ENCODE data around the gene NUDT5. TPM values are rescaled to one million over a fixed set of nuclear protein-coding genes. Genes with fewer than 3 reads are reported as not detected.

NUDT5 gene
- polyA plus RNA-seq, 3 donors = 82.3 to 91.1 (median 84.3) TPM

- no peak for DNase-seq
Observed at GRCh38 chr10:12212454-12212853, 16.8 kb upstream of the NUDT5 start.

DNA sequence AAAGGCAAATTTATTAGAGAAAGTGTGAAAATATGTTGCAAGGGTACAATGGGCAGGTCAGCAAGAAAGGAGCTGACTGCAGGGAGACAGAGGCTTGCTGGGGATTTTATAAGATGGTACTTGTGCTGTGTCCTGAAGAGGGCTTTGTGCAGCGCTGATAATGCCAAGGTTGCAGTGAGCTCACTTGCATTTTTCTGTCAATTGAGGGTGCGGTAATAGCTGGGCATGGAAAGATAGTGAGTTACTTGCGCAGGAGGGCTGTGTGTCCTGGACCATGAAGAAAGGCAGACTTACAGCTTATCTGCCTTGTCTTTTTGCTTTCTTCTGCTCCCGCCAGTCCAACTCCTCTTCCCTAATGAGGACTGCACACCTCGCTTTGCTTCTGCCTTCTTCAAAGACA lies 12.8 kb upstream of the NUDT5 start:
- DNase-seq = no peak

- no peak for DNase-seq
Observed at GRCh38 chr10:12207114-12207513, 11.4 kb upstream of the NUDT5 start.

GRCh38 chr10:12205082-12205481 lies 9.4 kb upstream of the NUDT5 start:
- no peak for DNase-seq

DNA sequence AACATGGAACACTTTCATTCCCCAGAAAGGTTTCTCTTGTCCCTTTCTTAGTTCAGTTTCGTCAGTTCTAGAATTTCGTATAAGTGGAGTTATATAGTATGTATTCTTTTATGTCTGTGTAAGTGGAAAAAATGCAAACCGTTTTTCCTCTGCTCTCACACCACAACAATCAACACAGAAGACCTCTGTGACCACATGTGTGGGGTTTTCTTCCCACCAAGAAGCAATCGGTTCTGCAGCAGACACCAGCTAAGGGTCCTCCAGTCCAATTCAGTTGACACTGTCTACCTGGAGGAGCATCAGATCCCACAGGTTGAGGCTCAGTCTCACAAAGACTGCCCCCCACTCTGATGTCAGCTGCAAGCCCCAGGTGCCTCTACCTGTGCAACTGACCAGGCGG lies 6.5 kb upstream of the NUDT5 start:
- no peak for DNase-seq

DNA sequence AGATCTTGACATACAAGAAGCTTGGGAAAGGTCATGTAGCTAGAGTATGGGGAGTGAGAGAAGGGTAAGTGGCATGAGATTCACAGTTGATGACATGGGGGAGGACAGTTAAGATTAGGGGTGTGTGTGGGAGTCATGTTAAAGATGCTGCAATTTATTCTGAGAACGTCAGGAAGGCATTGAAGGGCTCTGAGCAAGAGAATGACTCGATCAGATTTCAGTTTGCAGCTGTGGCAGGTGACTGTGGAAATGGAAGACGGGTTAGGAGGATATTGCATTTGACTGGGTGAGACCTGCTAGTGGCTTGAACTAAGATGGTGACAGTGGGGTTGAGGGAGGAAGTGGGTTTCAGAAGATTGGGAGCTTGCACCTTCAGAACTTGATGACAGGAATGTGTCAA lies 5.9 kb upstream of the NUDT5 start:
- DNase-seq = peak; percentile 23

DNA sequence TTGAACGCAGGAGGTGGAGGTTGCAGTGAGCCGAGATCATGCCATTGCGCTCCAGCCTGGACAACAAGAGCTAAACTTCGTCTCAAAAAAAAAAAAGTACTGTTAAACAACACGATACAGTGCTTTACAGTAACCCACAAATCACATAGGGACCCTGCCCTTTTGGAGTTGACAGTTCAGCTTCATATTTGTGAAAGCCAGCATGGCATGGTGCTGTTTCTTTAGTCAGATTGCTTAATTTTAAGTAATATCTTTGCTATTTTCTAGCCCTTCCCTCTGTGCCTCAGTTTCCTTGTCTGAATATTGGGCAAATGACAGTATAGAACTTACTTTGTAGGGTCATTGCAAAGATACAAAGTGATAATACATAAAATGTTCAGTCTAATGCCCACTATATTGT lies 5.2 kb upstream of the NUDT5 start:
- DNase-seq = no peak

- DNase-seq = no peak
Observed at GRCh38 chr10:12198156-12198555, 2.5 kb upstream of the NUDT5 start.

DNA sequence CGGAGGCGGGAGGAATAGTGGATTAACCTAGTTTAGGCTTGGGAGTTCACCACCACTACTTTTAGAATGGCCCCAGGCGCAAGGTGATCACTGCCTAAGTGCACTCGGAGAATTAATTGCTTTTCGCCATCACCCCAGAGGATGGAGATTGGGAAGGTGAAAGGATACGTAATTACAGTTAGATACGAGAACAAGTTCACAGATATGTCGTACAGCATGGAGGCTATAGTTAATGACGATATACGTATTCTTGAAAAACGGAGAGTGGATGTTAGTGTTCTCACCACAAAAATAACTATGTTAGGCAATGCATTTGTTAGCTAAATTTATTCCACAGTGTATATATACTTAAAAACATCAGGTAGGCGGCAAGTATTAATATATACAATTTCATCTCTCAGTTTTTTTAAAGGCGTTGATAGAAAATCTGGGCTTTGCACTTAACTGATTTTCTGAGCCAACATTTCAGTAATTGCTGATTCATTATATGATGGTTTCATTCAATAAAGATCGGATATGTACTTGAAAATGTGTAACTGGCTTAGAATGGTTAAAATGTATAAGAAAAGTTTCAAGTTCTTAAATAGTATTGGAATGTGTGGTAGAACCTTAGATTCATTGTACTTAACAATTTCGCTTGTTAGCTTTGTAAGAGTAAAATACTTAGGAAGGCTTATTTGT lies 980 bp upstream of the NUDT5 start:
- DNase-seq = no peak

- DNase-seq = no peak
Observed at GRCh38 chr10:12195281-12195602, 449 bp downstream of the NUDT5 start.

DNA sequence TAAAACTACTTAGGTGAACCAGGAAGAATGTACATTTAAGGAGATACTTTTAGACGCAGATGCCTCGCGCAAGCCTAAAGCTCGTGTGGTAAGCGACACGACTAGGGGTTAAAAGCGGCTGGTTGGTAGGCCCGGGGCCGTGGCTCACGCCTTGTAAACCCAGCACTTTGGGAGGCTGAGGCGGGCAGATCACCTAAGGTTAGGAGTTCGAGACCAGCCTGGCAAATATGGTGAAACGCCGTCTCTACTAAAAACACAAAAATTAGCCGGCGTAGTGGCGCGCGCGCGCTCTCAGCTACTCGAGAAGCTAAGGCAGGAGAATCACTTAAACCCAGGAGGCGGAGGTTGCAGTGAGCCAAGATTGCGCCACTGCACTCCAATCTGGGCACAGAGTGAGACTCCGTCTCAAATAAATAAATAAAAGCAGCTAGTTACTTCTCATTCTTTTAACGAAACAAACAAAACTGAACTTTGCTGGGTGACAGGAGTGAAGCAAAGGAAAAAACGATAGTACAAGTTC lies 879 bp downstream of the NUDT5 start:
- no peak for DNase-seq

DNA sequence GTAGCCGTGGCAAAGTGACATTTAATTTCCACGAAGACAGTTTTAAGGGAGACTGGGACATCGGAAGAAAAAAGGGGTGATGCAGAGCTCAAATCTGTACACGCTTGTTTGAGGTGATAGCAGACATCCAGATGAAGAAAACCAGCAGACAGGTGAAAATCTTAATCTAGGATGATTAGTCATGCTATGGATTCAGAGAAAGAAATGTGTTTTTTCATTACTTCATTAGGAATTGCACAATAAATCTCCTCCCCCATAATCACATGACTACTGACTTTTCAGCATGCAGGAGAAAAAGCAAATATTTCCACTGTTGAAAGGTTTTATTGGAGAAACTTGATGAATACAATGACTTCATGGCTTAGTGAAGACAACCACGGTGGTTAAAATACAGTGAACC lies 2.5 kb downstream of the NUDT5 start:
- DNase-seq = no peak

DNA sequence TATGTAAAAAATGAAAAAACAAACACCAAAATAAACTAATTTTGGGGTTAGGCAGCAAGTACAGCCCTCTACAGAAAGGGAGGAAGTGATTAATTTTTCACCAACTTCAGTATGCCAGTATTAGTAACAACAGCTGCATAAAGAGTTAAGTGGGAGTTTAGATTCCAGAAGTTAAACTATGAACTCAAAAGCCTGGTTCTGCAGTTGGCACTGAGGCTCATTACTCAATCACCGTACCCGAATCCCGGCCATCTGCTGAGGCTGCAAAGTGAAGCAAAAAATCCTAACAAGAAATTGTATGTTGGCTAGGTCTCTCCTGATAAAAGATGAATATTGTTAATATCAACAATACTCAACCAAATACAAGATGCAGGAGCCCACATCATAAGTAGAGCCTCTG lies 4.0 kb downstream of the NUDT5 start:
- DNase-seq = no peak

DNA sequence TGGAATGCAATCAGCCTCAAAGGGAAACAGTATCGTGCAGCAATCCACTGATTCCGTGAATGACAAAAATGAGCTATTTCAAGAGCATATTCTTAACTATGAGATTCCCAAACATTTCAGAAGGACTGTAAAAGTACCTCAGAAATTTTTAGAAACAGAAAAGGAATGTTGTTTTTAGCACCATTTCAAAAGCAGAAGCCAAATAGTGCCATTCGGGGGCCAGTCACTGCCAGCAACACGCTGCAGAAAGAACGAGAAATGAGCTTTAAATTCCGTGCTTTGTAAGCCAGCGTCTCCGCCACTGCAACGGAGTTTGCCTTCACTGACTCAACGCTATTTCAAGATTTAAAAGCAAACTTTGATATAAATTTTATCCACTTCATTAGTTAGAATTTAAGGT lies 6.3 kb downstream of the NUDT5 start:
- no peak for DNase-seq

DNA sequence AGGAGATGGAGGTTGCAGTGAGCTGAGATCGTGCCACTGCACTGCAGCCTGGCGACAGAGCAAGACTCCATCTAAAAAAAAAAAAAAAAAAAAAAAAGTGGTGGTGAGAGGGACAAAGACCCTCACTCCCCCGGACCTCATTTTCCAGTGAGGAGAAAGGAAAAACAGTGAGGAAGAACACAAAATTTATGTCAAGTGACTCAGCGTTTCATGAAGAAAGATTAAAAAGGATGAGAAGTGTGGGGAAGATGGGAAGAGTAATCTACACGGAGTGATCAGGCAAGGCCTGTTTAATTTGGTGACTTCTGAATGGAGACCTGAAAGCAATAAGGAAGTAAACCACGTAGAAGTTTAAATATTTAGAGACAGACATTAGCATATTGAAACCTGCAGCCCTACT lies 7.0 kb downstream of the NUDT5 start:
- no peak for DNase-seq

DNA sequence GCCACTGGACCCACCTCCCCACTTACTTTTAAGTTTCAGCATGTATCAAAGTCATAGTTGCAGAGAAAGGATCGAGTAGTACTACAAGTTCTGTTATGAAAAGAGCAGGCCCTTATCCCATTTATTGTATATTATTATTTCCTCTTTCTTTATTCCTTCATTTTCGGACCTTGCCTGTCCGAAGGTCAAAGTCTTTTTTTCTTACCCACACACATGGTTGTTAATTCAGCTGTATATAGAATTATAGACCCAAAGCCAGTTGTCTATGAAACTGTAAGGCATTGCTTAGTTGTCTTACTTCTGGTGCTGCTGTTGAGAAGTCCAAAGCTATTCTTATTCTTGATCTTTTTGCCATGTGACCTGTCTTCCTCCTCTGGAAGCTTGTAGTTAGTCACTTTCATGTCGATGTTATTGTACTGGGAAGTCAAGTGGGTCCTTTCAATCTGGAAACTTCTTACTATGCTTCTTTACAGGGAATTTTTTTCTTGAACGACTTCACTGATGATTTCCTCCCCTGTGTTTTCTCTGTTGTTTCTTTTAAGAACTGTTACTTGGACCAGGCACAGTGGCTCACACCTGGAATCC lies 8.3 kb downstream of the NUDT5 start:
- DNase-seq = no peak

GRCh38 chr10:12186323-12186722 lies 9.4 kb downstream of the NUDT5 start:
- DNase-seq = no peak

DNA sequence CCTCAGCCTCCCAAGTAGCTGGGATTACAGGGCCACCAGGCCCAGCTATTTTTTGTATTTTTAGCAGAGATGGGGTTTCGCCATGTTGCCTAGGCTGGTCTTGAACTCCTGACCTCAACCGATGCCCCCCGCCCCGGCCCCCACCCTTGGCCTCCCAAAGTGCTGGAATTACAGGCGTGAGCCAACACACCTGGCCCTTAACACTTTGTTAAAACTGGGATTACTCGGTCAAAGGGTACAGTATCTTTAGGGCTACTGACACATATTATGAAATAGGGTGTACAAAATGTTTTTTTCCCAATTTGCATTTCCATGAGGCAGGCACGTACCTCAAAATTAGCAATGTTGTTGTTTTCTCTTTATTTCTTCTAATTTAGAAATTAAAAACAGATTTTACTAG lies 11.5 kb downstream of the NUDT5 start:
- DNase-seq = no peak

DNA sequence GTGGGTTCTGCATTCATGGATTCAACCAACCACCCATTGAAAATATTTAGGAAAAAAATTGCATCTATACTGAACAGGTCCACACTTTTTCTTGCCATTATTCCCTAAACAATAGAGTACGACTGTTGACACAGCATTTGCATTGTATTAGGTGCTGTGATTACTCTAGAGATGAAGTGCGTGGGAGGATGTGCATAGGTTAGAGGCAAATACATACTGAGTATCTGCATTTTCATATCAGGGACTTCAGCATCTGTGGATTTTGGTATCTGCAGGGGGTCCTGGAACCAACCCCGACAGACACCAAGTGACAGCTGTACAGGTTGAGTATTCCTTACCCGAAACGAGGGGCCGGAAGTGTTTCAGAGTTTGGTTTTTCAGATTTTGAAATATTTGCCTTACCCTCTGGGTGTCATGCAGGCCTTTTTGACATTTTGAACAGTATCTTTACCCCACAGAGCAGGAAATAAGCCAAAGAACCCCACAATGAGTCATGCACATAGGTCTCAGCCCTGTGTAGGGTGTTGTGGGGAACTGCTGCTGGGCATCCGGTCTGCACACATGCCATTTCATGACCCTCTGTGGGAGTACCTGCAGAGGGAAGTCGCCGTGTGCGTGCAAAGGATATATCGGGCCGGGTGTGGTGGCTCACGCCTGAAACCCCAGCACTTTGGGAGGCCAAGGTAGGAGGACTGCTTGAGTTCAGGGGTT lies 14.5 kb downstream of the NUDT5 start:
- DNase-seq = no peak

DNA sequence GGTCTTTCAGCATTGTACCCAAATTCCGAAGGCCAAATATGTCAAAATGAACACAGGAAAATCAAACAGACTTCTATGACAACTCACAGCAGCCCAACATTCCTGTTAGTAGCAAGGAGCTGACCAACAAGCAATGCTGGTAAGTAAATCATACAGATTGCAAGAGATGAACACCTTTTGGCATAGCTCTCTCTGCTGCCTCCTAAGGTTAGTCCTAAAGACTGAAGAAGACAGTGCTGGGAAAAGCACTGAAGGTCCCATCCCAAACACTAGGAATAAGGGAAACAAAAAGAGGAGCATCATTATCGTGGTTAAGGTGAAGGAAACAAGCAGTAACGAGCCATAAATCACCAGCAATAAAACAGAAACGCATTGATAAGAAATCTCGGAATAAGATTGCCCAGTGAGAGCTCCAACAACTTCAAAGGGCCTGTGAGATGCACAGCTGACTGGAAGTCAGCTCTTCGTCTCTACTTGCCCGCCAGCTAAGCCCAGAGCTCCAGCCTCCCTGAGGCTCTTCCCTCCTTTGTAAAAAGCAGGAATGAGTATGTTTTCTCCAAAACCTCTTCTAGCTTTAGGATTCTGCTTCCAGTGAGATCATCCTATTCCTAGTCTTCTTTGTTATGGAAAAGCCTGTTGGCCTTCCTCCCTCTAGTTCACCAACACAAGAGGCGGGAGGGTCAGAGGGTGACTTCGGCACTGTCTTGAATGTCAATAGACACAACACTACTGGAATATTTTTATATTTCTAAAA lies 15.3 kb downstream of the NUDT5 start:
- DNase-seq = no peak

GRCh38 chr10:12179606-12180170 lies 16.0 kb downstream of the NUDT5 start:
- DNase-seq = no peak

GRCh38 chr10:12177642-12178041 lies 18.0 kb downstream of the NUDT5 start:
- no peak for DNase-seq
